Peyer's patch (tissue), 4 donors: Measurements from ENCODE around the gene KCNB1.

Experiments
- CTCF ChIP-seq, 6 experiments: fragments of 450-650 bp in 4 of 6; fragments of 200-600 bp in 2 of 6; sonication (generic) in 1 of 6; IDR thresholded peaks; one replicate each; pipeline ENCODE4 v1.5.1; 2017 to 2019; ENCODE audit warnings: antibody characterized with exemption in 6 of 6, mild to moderate bottlenecking in 3 of 6, moderate library complexity in 1 of 6
- POLR2A ChIP-seq, 2 donors: fragments of 450-650 bp; IDR thresholded peaks; one replicate each; pipeline ENCODE4 v1.5.1; 2017; ENCODE audit warnings: antibody characterized with exemption in 2 of 2, mild to moderate bottlenecking in 2 of 2, moderate library complexity in 2 of 2

GRCh38 chr20:49447364-49447763, 35.1 kb downstream of the KCNB1 start:
- TF ChIP-seq CTCF (IDR thresholded peaks at IDR 0.05) (no peak), POLR2A (IDR thresholded peaks at IDR 0.05) (no peak)
